ENCODE data around the gene USP14.

Gene USP14

GRCh38 chr18:227902-228301, 69.5 kb downstream of the USP14 start:
- no peak for DNase-seq (ENCODE audit: low read depth in 2 of 2)

- no peak for DNase-seq (ENCODE audit: low read depth in 2 of 2)
Measured at GRCh38 chr18:228586-228985, 70.2 kb downstream of the USP14 start.

GRCh38 chr18:231563-231962, 73.2 kb downstream of the USP14 start:
- no peak for DNase-seq (ENCODE audit: low read depth in 2 of 2)

- no peak for DNase-seq (ENCODE audit: low read depth in 2 of 2)
Measured at GRCh38 chr18:240175-240574, 81.8 kb downstream of the USP14 start.

- DNase-seq (ENCODE audit: low read depth in 2 of 2), result no peak
Measured at GRCh38 chr18:245282-245847, 87.0 kb downstream of the USP14 start.

- DNase-seq (ENCODE audit: low read depth in 2 of 2), result no peak
Measured at GRCh38 chr18:248053-248452, 89.7 kb downstream of the USP14 start.

- DNase-seq (ENCODE audit: low read depth in 2 of 2), result no peak
Measured at GRCh38 chr18:250685-251084, 92.3 kb downstream of the USP14 start.

- DNase-seq (ENCODE audit: low read depth in 2 of 2), result no peak
Measured at GRCh38 chr18:251572-251971, 93.2 kb downstream of the USP14 start.

GRCh38 chr18:253121-253520, 94.8 kb downstream of the USP14 start:
- no peak for DNase-seq (ENCODE audit: low read depth in 2 of 2)

GRCh38 chr18:255171-255570, 96.8 kb downstream of the USP14 start:
- DNase-seq (ENCODE audit: low read depth in 2 of 2), result no peak

GRCh38 chr18:260547-260946, 102.2 kb downstream of the USP14 start:
- DNase-seq (ENCODE audit: low read depth in 2 of 2), result no peak

GRCh38 chr18:261398-262073, 103.2 kb downstream of the USP14 start:
- no peak for DNase-seq (ENCODE audit: low read depth in 2 of 2)
